ENCODE data around the gene EFNA4.

The EFNA4 gene

DNA sequence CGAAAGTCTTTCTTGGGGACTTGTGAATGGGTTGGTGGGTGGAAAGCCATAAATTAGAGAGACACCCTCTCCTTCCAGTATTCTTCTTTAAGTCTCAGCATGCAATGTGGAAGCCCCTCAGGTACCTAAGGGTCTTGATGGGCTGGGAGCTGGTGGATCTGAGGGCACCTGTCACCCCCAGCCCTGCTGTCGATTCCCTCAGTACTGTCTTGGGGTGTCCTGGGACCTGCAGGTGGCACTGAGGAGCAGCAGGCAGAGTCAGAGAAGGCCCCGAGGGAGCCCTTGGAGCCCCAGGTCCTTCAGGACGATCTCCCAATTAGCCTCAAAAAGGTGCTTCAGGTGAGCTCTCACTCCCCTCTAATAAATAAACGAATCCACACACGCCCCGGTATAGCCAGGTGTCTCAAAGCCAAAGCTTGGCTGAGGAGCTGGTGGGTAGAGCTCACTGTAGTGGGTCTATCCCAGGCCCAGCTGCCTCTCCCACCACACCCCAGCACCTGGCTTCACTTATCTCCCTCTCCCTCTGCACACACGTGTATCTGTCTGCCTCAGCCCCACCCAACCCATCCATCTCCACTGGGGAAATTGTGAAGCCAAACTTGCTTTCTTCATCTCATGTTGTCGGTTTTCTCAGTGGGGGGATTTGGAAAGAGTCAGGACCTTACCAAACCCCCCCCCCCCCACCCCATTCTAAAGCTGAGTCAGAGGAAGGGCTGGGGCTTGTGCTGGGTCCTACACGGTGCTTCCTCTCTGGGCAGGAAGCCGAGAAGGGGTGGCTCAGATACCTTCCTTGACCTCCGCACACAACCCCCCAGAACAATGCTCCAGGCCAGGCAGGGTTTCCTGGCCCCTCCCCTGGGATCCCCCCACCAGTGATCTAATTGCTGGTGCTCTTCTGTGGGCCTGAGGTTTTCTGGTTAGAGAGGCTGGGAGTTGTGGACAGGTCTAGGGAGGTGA is 10.8 kb upstream of the EFNA4 start:
- DNase-seq: no peak
- H2BK5ac ChIP-seq (ENCODE audit: low read depth, low read length, poor library complexity, severe bottlenecking): no peak overlapping the region
- H2AK5ac ChIP-seq (ENCODE audit: low read length, severe bottlenecking): no peak overlapping the region
- H3K9ac ChIP-seq (ENCODE audit: low read length): peak overlapping the region; percentile 87
- H4K8ac ChIP-seq (ENCODE audit: low read length): no peak overlapping the region
- no peaks in the 10 kb centered on the region for H3K27me3 ChIP-seq (ENCODE audit: control insufficient read depth in 1 of 2, insufficient read depth in 1 of 2, low read length in 2 of 2)
- peaks cover 34 to 37% of the 10 kb centered on the region in 2 experiments for H3K36me3 ChIP-seq (ENCODE audit: control insufficient read depth in 1 of 2, insufficient read depth in 2 of 2, low read depth in 1 of 2, low read length in 2 of 2)
- H3K79me1 ChIP-seq (replicated peaks; ENCODE audit: low read length, poor library complexity, severe bottlenecking): peaks cover 13% of the 10 kb centered on the region
- H3K23ac ChIP-seq (ENCODE audit: low read length in 2 of 2): no peak overlapping the region
- H3K4me3 ChIP-seq (ENCODE audit: insufficient read depth in 1 of 2, low read depth in 1 of 2, low read length in 2 of 2): peak overlapping the region in 1 of 2 experiments; percentile 95
- H3K4me1 ChIP-seq (ENCODE audit: control insufficient read depth, insufficient read depth, low read depth, low read length): peaks cover 17% of the 10 kb centered on the region
- H3K9me3 ChIP-seq (ENCODE audit: control insufficient read depth, low read length): no peaks in the 10 kb centered on the region
- H3K4me2 ChIP-seq (ENCODE audit: low read length, poor library complexity, severe bottlenecking): peak overlapping the region; percentile 78
- H3K27ac ChIP-seq (ENCODE audit: low read length, poor library complexity, severe bottlenecking): no peak overlapping the region
- H4K91ac ChIP-seq (ENCODE audit: low read length): no peak overlapping the region
- H3K4ac ChIP-seq (ENCODE audit: low read depth in 1 of 2, low read length in 2 of 2): no peak overlapping the region
- no peak overlapping the region for H2BK120ac ChIP-seq (ENCODE audit: low read depth, low read length)
- H2BK12ac ChIP-seq (ENCODE audit: low read length in 2 of 2): no peak overlapping the region
- WGBS: 61% methylated on average over 6 of the region's 12 CpGs
- H3K14ac ChIP-seq (ENCODE audit: low read length in 2 of 2): no peak overlapping the region
- no peak overlapping the region for H3K18ac ChIP-seq (ENCODE audit: low read depth in 1 of 2, low read length in 2 of 2)
- H2BK15ac ChIP-seq (ENCODE audit: low read depth, poor library complexity, severe bottlenecking): no peak overlapping the region
- peak overlapping the region; percentile 46 for H2AFZ ChIP-seq (ENCODE audit: low read depth, low read length)

DNA sequence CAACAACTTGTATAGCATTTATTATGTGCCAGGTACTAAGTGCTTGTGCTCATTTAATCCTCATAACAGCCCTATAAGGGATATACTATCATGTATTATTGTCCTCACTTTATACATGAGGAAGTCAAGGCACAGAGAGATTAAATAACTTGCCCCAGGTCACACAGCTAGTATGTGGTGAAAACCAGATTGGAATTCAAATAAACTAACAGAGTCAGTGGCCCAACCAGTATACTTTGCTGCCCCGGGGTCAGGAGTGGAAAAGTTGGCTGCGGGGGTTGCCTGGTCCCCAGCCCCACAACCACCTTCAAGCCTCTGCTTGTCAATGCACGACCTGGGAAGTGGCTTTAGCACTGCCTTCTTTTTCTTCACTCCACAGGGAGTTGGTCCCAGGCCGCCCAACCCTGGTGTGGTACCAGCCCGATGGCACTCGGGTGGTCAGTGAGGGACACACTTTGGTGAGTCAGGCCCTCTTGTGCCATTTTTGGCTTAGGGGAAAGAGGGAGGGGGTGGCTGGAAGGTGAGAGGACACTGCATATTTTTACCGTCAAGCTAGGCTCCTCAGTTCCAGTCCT is 9.9 kb upstream of the EFNA4 start:
- H4K91ac ChIP-seq (ENCODE audit: low read length): no peak overlapping the region
- no peak overlapping the region for H3K9ac ChIP-seq (ENCODE audit: low read length)
- no peak for DNase-seq
- no peak overlapping the region for H3K27ac ChIP-seq (ENCODE audit: low read length, poor library complexity, severe bottlenecking)
- H2AK5ac ChIP-seq (ENCODE audit: low read length, severe bottlenecking): no peak overlapping the region
- no peaks in the 10 kb centered on the region for H3K27me3 ChIP-seq (ENCODE audit: control insufficient read depth in 1 of 2, insufficient read depth in 1 of 2, low read length in 2 of 2)
- no peak overlapping the region for H3K18ac ChIP-seq (ENCODE audit: low read depth in 1 of 2, low read length in 2 of 2)
- peak overlapping the region in 1 of 2 experiments; percentile 47 for H3K14ac ChIP-seq (ENCODE audit: low read length in 2 of 2)
- no peak overlapping the region for H4K8ac ChIP-seq (ENCODE audit: low read length)
- no peak overlapping the region for H2BK120ac ChIP-seq (ENCODE audit: low read depth, low read length)
- H2BK5ac ChIP-seq (ENCODE audit: low read depth, low read length, poor library complexity, severe bottlenecking): no peak overlapping the region
- H3K4me1 ChIP-seq (ENCODE audit: control insufficient read depth, insufficient read depth, low read depth, low read length): peaks cover 17% of the 10 kb centered on the region
- no peak overlapping the region for H3K4ac ChIP-seq (ENCODE audit: low read depth in 1 of 2, low read length in 2 of 2)
- H3K4me3 ChIP-seq (ENCODE audit: insufficient read depth in 1 of 2, low read depth in 1 of 2, low read length in 2 of 2): no peak overlapping the region
- no peak overlapping the region for H3K4me2 ChIP-seq (ENCODE audit: low read length, poor library complexity, severe bottlenecking)
- H2BK12ac ChIP-seq (ENCODE audit: low read length in 2 of 2): no peak overlapping the region
- peaks cover 13% of the 10 kb centered on the region for H3K79me1 ChIP-seq (replicated peaks; ENCODE audit: low read length, poor library complexity, severe bottlenecking)
- H2AFZ ChIP-seq (ENCODE audit: low read depth, low read length): no peak overlapping the region
- H3K23ac ChIP-seq (ENCODE audit: low read length in 2 of 2): no peak overlapping the region
- no peak overlapping the region for H2BK15ac ChIP-seq (ENCODE audit: low read depth, poor library complexity, severe bottlenecking)
- H3K9me3 ChIP-seq (ENCODE audit: control insufficient read depth, low read length): no peaks in the 10 kb centered on the region
- 94% methylated on average over 6 of the region's 7 CpGs for WGBS
- peaks cover 43 to 46% of the 10 kb centered on the region in 2 experiments for H3K36me3 ChIP-seq (ENCODE audit: control insufficient read depth in 1 of 2, insufficient read depth in 2 of 2, low read depth in 1 of 2, low read length in 2 of 2)

DNA sequence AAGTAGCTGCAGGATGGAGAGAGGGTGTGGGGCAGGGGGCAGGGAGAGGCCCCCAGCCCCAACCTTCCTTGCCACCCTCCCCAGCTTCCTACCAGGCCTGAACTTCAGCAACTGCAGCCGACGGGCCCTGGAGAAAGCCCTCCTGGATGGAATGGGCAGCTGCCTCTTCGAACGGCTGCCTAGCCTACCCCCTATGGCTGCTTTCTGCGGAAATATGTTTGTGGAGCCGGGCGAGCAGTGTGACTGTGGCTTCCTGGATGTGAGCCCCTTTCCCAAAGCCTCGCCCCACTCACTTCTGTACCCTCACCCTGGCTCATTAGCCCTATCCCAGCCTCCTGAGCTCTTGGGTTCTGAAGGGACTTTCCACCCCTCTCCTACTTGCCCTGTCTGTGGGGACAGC is 6.4 kb upstream of the EFNA4 start:
- no peaks in the 10 kb centered on the region for H3K9me3 ChIP-seq (ENCODE audit: control insufficient read depth, low read length)
- 98% methylated on average over 8 of the region's 8 CpGs for WGBS
- H2BK15ac ChIP-seq (ENCODE audit: low read depth, poor library complexity, severe bottlenecking): no peak overlapping the region
- H2BK120ac ChIP-seq (ENCODE audit: low read depth, low read length): no peak overlapping the region
- no peak overlapping the region for H3K18ac ChIP-seq (ENCODE audit: low read depth in 1 of 2, low read length in 2 of 2)
- H3K27ac ChIP-seq (ENCODE audit: low read length, poor library complexity, severe bottlenecking): no peak overlapping the region
- H3K79me1 ChIP-seq (replicated peaks; ENCODE audit: low read length, poor library complexity, severe bottlenecking): peaks cover 13% of the 10 kb centered on the region
- H3K4ac ChIP-seq (ENCODE audit: low read depth in 1 of 2, low read length in 2 of 2): no peak overlapping the region
- H3K14ac ChIP-seq (ENCODE audit: low read length in 2 of 2): no peak overlapping the region
- no peak for DNase-seq
- no peak overlapping the region for H3K9ac ChIP-seq (ENCODE audit: low read length)
- H2AFZ ChIP-seq (ENCODE audit: low read depth, low read length): no peak overlapping the region
- H3K4me2 ChIP-seq (ENCODE audit: low read length, poor library complexity, severe bottlenecking): no peak overlapping the region
- H2AK5ac ChIP-seq (ENCODE audit: low read length, severe bottlenecking): no peak overlapping the region
- H3K23ac ChIP-seq (ENCODE audit: low read length in 2 of 2): no peak overlapping the region
- peak overlapping the region; percentile 1 for H2BK5ac ChIP-seq (ENCODE audit: low read depth, low read length, poor library complexity, severe bottlenecking)
- H3K27me3 ChIP-seq (ENCODE audit: control insufficient read depth in 1 of 2, insufficient read depth in 1 of 2, low read length in 2 of 2): no peaks in the 10 kb centered on the region
- no peak overlapping the region for H4K91ac ChIP-seq (ENCODE audit: low read length)
- no peak overlapping the region for H4K8ac ChIP-seq (ENCODE audit: low read length)
- no peak overlapping the region for H3K4me3 ChIP-seq (ENCODE audit: insufficient read depth in 1 of 2, low read depth in 1 of 2, low read length in 2 of 2)
- peaks cover 10% of the 10 kb centered on the region for H3K4me1 ChIP-seq (ENCODE audit: control insufficient read depth, insufficient read depth, low read depth, low read length)
- no peak overlapping the region for H2BK12ac ChIP-seq (ENCODE audit: low read length in 2 of 2)
- H3K36me3 ChIP-seq (ENCODE audit: control insufficient read depth in 1 of 2, insufficient read depth in 2 of 2, low read depth in 1 of 2, low read length in 2 of 2): peaks cover 62 to 65% of the 10 kb centered on the region in 2 experiments

DNA sequence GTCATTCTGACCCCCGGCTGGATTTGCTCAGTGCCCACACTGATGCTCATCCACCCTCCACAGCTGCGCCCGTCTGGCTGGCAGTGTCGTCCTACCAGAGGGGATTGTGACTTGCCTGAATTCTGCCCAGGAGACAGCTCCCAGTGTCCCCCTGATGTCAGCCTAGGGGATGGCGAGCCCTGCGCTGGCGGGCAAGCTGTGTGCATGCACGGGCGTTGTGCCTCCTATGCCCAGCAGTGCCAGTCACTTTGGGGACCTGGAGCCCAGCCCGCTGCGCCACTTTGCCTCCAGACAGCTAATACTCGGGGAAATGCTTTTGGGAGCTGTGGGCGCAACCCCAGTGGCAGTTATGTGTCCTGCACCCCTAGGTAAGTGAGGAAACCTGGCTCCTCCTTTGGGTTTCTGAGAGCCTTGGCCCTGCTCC is 5.7 kb upstream of the EFNA4 start:
- H3K23ac ChIP-seq (ENCODE audit: low read length in 2 of 2): no peak overlapping the region
- no peak overlapping the region for H2BK12ac ChIP-seq (ENCODE audit: low read length in 2 of 2)
- no peak for DNase-seq
- no peak overlapping the region for H3K4me2 ChIP-seq (ENCODE audit: low read length, poor library complexity, severe bottlenecking)
- H4K91ac ChIP-seq (ENCODE audit: low read length): no peak overlapping the region
- no peak overlapping the region for H3K4ac ChIP-seq (ENCODE audit: low read depth in 1 of 2, low read length in 2 of 2)
- no peak overlapping the region for H2BK5ac ChIP-seq (ENCODE audit: low read depth, low read length, poor library complexity, severe bottlenecking)
- H3K4me1 ChIP-seq (ENCODE audit: control insufficient read depth, insufficient read depth, low read depth, low read length): peaks cover 13% of the 10 kb centered on the region
- no peak overlapping the region for H2BK15ac ChIP-seq (ENCODE audit: low read depth, poor library complexity, severe bottlenecking)
- H2AK5ac ChIP-seq (ENCODE audit: low read length, severe bottlenecking): no peak overlapping the region
- no peak overlapping the region for H3K18ac ChIP-seq (ENCODE audit: low read depth in 1 of 2, low read length in 2 of 2)
- H3K36me3 ChIP-seq (ENCODE audit: control insufficient read depth in 1 of 2, insufficient read depth in 2 of 2, low read depth in 1 of 2, low read length in 2 of 2): peaks cover 62 to 65% of the 10 kb centered on the region in 2 experiments
- H3K79me1 ChIP-seq (replicated peaks; ENCODE audit: low read length, poor library complexity, severe bottlenecking): peaks cover 11% of the 10 kb centered on the region
- no peak overlapping the region for H3K14ac ChIP-seq (ENCODE audit: low read length in 2 of 2)
- H3K9me3 ChIP-seq (ENCODE audit: control insufficient read depth, low read length): no peaks in the 10 kb centered on the region
- H3K4me3 ChIP-seq (ENCODE audit: insufficient read depth in 1 of 2, low read depth in 1 of 2, low read length in 2 of 2): no peak overlapping the region
- H3K9ac ChIP-seq (ENCODE audit: low read length): no peak overlapping the region
- WGBS: 95% methylated on average over 13 of the region's 13 CpGs
- H4K8ac ChIP-seq (ENCODE audit: low read length): no peak overlapping the region
- no peak overlapping the region for H2BK120ac ChIP-seq (ENCODE audit: low read depth, low read length)
- no peak overlapping the region for H3K27ac ChIP-seq (ENCODE audit: low read length, poor library complexity, severe bottlenecking)
- H3K27me3 ChIP-seq (ENCODE audit: control insufficient read depth in 1 of 2, insufficient read depth in 1 of 2, low read length in 2 of 2): no peaks in the 10 kb centered on the region
- H2AFZ ChIP-seq (ENCODE audit: low read depth, low read length): no peak overlapping the region

Data from mesenchymal stem cell (in vitro differentiated cells and primary cell).